ENCODE measurements around the gene NOS3. TPM values are rescaled to one million over a fixed set of nuclear protein-coding genes. Genes with fewer than 3 reads are reported as not detected.
A peak's percentile ranks its signal among the peaks of the same experiment; 100 is the strongest.

NOS3 gene
- total RNA-seq, 1 experiment from 2014 or later, result 0.71 TPM

DNA sequence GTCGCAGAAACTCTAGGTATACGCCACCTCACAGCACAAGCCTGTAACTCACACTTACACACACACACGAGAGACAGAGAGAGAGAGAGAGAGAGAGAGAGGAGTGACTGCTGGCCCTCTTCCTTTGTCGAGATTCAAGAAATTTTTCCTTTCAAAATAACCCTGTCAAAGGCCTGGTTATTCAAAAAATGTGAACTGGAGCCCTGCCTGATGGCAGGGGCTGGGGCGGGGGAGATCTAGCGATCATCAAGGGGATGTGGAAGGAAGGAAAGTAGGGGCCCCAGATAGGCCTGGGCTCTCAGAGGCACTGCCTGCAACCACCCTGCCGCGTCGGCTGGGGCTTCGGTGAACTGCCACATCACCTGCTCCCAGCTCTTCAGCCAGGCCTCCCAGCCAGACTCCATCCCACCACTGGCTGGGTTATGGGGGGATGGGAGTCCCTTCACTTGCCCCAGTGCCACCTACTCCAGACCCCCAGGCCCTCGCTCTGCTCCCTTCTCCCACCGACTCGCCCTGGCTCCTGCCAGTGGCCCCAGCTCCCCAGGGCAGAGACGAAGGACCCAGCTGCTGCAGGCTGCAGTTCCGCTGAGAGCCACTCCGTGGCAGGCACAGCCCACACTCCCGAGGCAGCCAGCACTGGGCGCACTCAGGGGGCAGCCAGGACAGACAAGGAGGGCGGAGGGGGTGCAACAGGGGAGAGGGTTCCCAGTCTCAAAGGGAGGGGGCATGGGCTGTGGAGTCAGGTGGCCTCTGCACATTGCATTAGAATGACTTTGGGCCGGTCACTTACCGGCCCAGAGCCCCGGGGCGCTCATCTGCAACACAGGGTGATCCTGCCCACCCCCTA, 28.0 kb upstream of the NOS3 start:
- peak; percentile 85 for TF ChIP-seq CTCF (IDR thresholded peaks at IDR 0.05; ENCODE audit: unreplicated experiment)
- no peak overlapping the region for H3K4me3 Mint-ChIP-seq (ENCODE audit: low read depth, unreplicated experiment)
- peak; percentile 74 for DNase-seq
- no peaks in the 10 kb centered on the region for H3K4me1 Mint-ChIP-seq (ENCODE audit: low read depth, unreplicated experiment)
- H3K9me3 Mint-ChIP-seq (ENCODE audit: low read depth, unreplicated experiment), result no peaks in the 10 kb centered on the region
- no peaks in the 10 kb centered on the region for H3K36me3 Mint-ChIP-seq (ENCODE audit: insufficient read depth, unreplicated experiment)
- peaks cover 89% of the 10 kb centered on the region for H3K27me3 Mint-ChIP-seq (ENCODE audit: unreplicated experiment)
- intact Hi-C loops (cut with micrococcal nuclease; ENCODE audit: unreplicated experiment), result loop anchor here (2.0 to 10.0 kb wide), 2 partner anchors 62 to 148 kb away; partner anchors contain the start of genes ABCB8 and ATG9B
- no peak overlapping the region for H3K27ac Mint-ChIP-seq (ENCODE audit: unreplicated experiment)
- CTCF ChIA-PET, result interaction anchor here (0.6 to 1.7 kb wide), 11 partner anchors 16 to 161 kb away, joined by 3 to 6 read pairs (median 4); partner anchors contain the start of genes ABCB8, ATG9B and NOS3
- no TSS peak for BruUV-seq (replicated peaks)

GRCh38 chr7:150963707-150964559, 26.9 kb upstream of the NOS3 start:
- Mint-ChIP-seq H3K4me3 (ENCODE audit: low read depth, unreplicated experiment) (no peak overlapping the region), H3K27me3 (ENCODE audit: unreplicated experiment) (peaks cover 89% of the 10 kb centered on the region)

DNA sequence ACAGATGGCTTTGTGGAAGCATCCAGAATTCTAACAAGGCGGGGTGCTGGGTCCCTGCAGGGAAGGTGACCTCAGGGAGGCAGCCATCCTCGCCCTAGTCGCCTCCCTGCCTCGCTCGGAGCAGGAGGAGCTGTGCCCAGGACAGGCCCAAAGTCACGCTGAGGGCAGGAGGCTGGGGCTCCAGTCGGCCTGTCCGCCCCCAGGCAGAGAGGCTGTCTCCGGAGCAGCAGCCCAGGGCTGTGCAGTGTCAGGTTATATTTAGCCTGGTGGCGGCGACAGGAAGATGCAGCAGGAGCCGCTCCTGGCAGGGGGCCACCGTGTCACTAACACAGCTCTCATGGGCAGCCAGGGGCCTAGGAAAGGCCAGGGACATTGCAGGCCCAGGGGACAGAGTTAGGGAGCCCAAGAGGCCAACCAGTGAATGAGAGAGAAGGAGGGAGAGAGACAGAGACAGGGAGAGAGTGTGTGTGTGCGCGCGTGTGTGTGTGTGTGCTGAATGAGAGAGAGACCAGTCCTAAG, 26.2 kb upstream of the NOS3 start:
- intact Hi-C loops (cut with micrococcal nuclease; ENCODE audit: unreplicated experiment), result loop anchor here (10.0 kb wide), 1 partner anchor 60 kb away; the partner anchor contains the start of genes ABCB8 and ATG9B
- peaks cover 89% of the 10 kb centered on the region for H3K27me3 Mint-ChIP-seq (ENCODE audit: unreplicated experiment)
- CTCF ChIA-PET, result no interaction called here
- TF ChIP-seq CTCF (IDR thresholded peaks at IDR 0.05; ENCODE audit: unreplicated experiment), result no peak
- H3K4me3 Mint-ChIP-seq (ENCODE audit: low read depth, unreplicated experiment), result no peak overlapping the region
- H3K27ac Mint-ChIP-seq (ENCODE audit: unreplicated experiment), result no peak overlapping the region
- H3K9me3 Mint-ChIP-seq (ENCODE audit: low read depth, unreplicated experiment), result no peaks in the 10 kb centered on the region
- DNase-seq, result no peak
- no peaks in the 10 kb centered on the region for H3K4me1 Mint-ChIP-seq (ENCODE audit: low read depth, unreplicated experiment)
- no TSS peak for BruUV-seq (replicated peaks)
- no peaks in the 10 kb centered on the region for H3K36me3 Mint-ChIP-seq (ENCODE audit: insufficient read depth, unreplicated experiment)

More at GRCh38 chr7:150963707-150964559, 26.9 kb upstream of the NOS3 start:
- intact Hi-C loops (cut with micrococcal nuclease; ENCODE audit: unreplicated experiment), result loop anchor here (2.0 to 10.0 kb wide), 2 partner anchors 61 to 147 kb away; partner anchors contain the start of genes ABCB8 and ATG9B
- Mint-ChIP-seq H3K27ac (ENCODE audit: unreplicated experiment) (no peak overlapping the region), H3K9me3 (ENCODE audit: low read depth, unreplicated experiment) (no peaks in the 10 kb centered on the region), H3K36me3 (ENCODE audit: insufficient read depth, unreplicated experiment) (no peaks in the 10 kb centered on the region), H3K4me1 (ENCODE audit: low read depth, unreplicated experiment) (no peaks in the 10 kb centered on the region)
- no TSS peak for BruUV-seq (replicated peaks)
- CTCF ChIA-PET, result interaction anchor here (1.7 kb wide), 1 partner anchor 15 kb away, joined by 4 read pairs; no protein-coding TSS in a partner anchor
- no peak for TF ChIP-seq CTCF (IDR thresholded peaks at IDR 0.05; ENCODE audit: unreplicated experiment)
- DNase-seq, result no peak

DNA sequence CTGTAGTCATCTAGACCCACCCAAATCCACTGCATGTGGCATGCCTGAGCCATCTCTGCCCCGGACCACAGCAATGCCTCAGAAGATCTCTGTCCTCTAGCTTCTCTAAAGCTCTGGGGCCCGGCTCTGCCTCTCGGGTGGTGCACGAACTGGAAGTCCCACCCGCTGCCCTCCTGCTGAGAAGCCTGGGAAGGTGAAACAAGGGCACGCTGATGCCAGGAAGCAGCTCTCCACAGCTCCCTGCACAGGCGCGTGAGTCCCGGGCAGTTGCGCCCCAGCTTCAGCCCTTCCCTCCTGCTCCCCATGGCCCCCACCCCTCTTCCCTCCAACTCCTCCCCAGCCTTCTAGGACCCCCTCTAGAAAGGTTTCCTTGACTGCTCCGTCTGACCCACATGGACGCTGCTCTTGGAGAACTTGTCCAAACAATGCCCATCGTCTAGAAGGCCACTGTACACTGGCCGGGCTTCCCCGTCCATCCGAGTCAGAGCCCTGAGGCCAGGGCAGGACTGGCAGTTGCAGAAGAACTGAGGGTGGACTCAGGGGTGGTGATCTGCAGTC, 25.5 kb upstream of the NOS3 start:
- no peak overlapping the region for H3K4me3 Mint-ChIP-seq (ENCODE audit: low read depth, unreplicated experiment)
- CTCF ChIA-PET, result no interaction called here
- peaks cover 89% of the 10 kb centered on the region for H3K27me3 Mint-ChIP-seq (ENCODE audit: unreplicated experiment)
- no peak for DNase-seq
- no peaks in the 10 kb centered on the region for H3K4me1 Mint-ChIP-seq (ENCODE audit: low read depth, unreplicated experiment)
- intact Hi-C loops (cut with micrococcal nuclease; ENCODE audit: unreplicated experiment), result loop anchor here (10.0 kb wide), 1 partner anchor 59 kb away; the partner anchor contains the start of genes ABCB8 and ATG9B
- no TSS peak for BruUV-seq (replicated peaks)
- H3K27ac Mint-ChIP-seq (ENCODE audit: unreplicated experiment), result no peak overlapping the region
- H3K36me3 Mint-ChIP-seq (ENCODE audit: insufficient read depth, unreplicated experiment), result no peaks in the 10 kb centered on the region
- no peak for TF ChIP-seq CTCF (IDR thresholded peaks at IDR 0.05; ENCODE audit: unreplicated experiment)
- H3K9me3 Mint-ChIP-seq (ENCODE audit: low read depth, unreplicated experiment), result no peaks in the 10 kb centered on the region

Measured in Calu3 (cell line).